Measurements from ENCODE around the gene PKIB.

PKIB gene

GRCh38 chr6:122710908-122711635 lies 100.9 kb downstream of the PKIB start:
- no peak for ATAC-seq
- TF ChIP-seq PATZ1 (CRISPR knock-in tag; IDR thresholded peaks at IDR 0.05; ENCODE audit: borderline replicate concordance) (no peak), ZC3H10 (CRISPR knock-in tag; IDR thresholded peaks at IDR 0.05) (no peak), CSRNP3 (CRISPR knock-in tag; IDR thresholded peaks at IDR 0.05) (no peak), POU6F1 (CRISPR knock-in tag; IDR thresholded peaks at IDR 0.05; ENCODE audit: borderline replicate concordance, low read depth) (no peak), ZNF70 (CRISPR knock-in tag; IDR thresholded peaks at IDR 0.05) (no peak), PPARA (CRISPR knock-in tag; IDR thresholded peaks at IDR 0.05; ENCODE audit: borderline replicate concordance) (no peak), CREB5 (CRISPR knock-in tag; IDR thresholded peaks at IDR 0.05; ENCODE audit: low read depth) (no peak), BACH2 (CRISPR knock-in tag; IDR thresholded peaks at IDR 0.05; ENCODE audit: borderline replicate concordance) (no peak), ZNF565 (CRISPR knock-in tag; conservative IDR thresholded peaks at IDR 0.05; ENCODE audit: low read depth) (no peak), ESRRG (CRISPR knock-in tag; IDR thresholded peaks at IDR 0.05) (no peak), RARB (CRISPR knock-in tag; IDR thresholded peaks at IDR 0.05) (no peak), SNAI2 (CRISPR knock-in tag; IDR thresholded peaks at IDR 0.05) (no peak), TOX (CRISPR knock-in tag; IDR thresholded peaks at IDR 0.05; ENCODE audit: borderline replicate concordance) (no peak), GLIS3 (CRISPR knock-in tag; IDR thresholded peaks at IDR 0.05) (no peak), TCF4 (CRISPR knock-in tag; IDR thresholded peaks at IDR 0.05; ENCODE audit: borderline replicate concordance) (no peak), ZNF8 (CRISPR knock-in tag; IDR thresholded peaks at IDR 0.05) (no peak), ZFP30 (CRISPR knock-in tag; IDR thresholded peaks at IDR 0.05) (no peak), OSR1 (CRISPR knock-in tag; IDR thresholded peaks at IDR 0.05) (no peak), ARNTL (CRISPR knock-in tag; IDR thresholded peaks at IDR 0.05; ENCODE audit: borderline replicate concordance, low read depth) (no peak), TSHZ2 (CRISPR knock-in tag; IDR thresholded peaks at IDR 0.05) (no peak)

GRCh38 chr6:122712093-122712447 lies 101.9 kb downstream of the PKIB start:
- TF ChIP-seq ZFP30 (CRISPR knock-in tag; IDR thresholded peaks at IDR 0.05): no peak
- no peak for TF ChIP-seq ARNTL (CRISPR knock-in tag; IDR thresholded peaks at IDR 0.05; ENCODE audit: borderline replicate concordance, low read depth)
- no peak for TF ChIP-seq OSR1 (CRISPR knock-in tag; IDR thresholded peaks at IDR 0.05)
- no peak for TF ChIP-seq TCF4 (CRISPR knock-in tag; IDR thresholded peaks at IDR 0.05; ENCODE audit: borderline replicate concordance)
- TF ChIP-seq GLIS3 (CRISPR knock-in tag; IDR thresholded peaks at IDR 0.05): no peak
- TF ChIP-seq POU6F1 (CRISPR knock-in tag; IDR thresholded peaks at IDR 0.05; ENCODE audit: borderline replicate concordance, low read depth): no peak
- no peak for TF ChIP-seq CREB5 (CRISPR knock-in tag; IDR thresholded peaks at IDR 0.05; ENCODE audit: low read depth)
- TF ChIP-seq ISL1 (CRISPR knock-in tag; IDR thresholded peaks at IDR 0.05): no peak
- TF ChIP-seq PPARA (CRISPR knock-in tag; IDR thresholded peaks at IDR 0.05; ENCODE audit: borderline replicate concordance): no peak
- no peak for TF ChIP-seq ZC3H10 (CRISPR knock-in tag; IDR thresholded peaks at IDR 0.05)
- TF ChIP-seq PATZ1 (CRISPR knock-in tag; IDR thresholded peaks at IDR 0.05; ENCODE audit: borderline replicate concordance): no peak
- TF ChIP-seq ZNF70 (CRISPR knock-in tag; IDR thresholded peaks at IDR 0.05): no peak
- no peak for TF ChIP-seq CSRNP3 (CRISPR knock-in tag; IDR thresholded peaks at IDR 0.05)
- TF ChIP-seq SNAI2 (CRISPR knock-in tag; IDR thresholded peaks at IDR 0.05): no peak
- no peak for ATAC-seq
